Keratinocyte (primary cell): ENCODE data around the gene NPIPB8. TPM values are rescaled to one million over a fixed set of nuclear protein-coding genes. Genes with fewer than 3 reads are reported as not detected.
A peak's percentile ranks its signal among the peaks of the same experiment; 100 is the strongest.
"Not testable (repeated sequence)": the region's sequence is repeated elsewhere in the genome, so short reads cannot be mapped to it uniquely, and the experiment has no call there.

ENCODE experiments used
- DNase-seq: peaks from one replicate; pipeline ENCODE4 v3.0.0-alpha.2; 2011; ENCODE audit warnings: low read depth, missing footprints, low spot score
- FAIRE-seq: peaks from 2 replicates; lab custom pipeline; 2011; peaks lifted over from hg19 to GRCh38; lab: Jason Lieb, UNC
- H2AFZ ChIP-seq: 2 replicates; pipeline ENCODE4 v1.6.0; 2012; ENCODE audit warnings: low read length, control low read depth, inconsistent platforms; ENCODE audit not compliant: control insufficient read depth
- H3K27ac ChIP-seq: 2 replicates; pipeline ENCODE4 v1.5.1; 2011; ENCODE audit warnings: low read length; ENCODE audit not compliant: control insufficient read depth, insufficient read depth
- H3K27me3 ChIP-seq: 3 replicates; pipeline ENCODE4 v1.6.0; 2011; ENCODE audit warnings: low read length; ENCODE audit not compliant: control insufficient read depth, insufficient read depth; ENCODE audit errors: extremely low read depth
- H3K36me3 ChIP-seq, 2 experiments: 2 replicates in 1 of 2; 3 replicates in 1 of 2; pipeline ENCODE4 v1.5.1; 2011; ENCODE audit warnings: low read length in 2 of 2, mild to moderate bottlenecking in 1 of 2; ENCODE audit not compliant: control insufficient read depth in 2 of 2, insufficient read depth in 2 of 2; ENCODE audit errors: extremely low read depth in 1 of 2
- H3K4me1 ChIP-seq: 3 replicates; pipeline ENCODE4 v1.5.1; 2011; ENCODE audit warnings: low read length; ENCODE audit not compliant: control insufficient read depth, insufficient read depth; ENCODE audit errors: extremely low read depth
- H3K4me2 ChIP-seq: 3 replicates; pipeline ENCODE4 v1.6.0; 2011; ENCODE audit warnings: low read depth, low read length; ENCODE audit not compliant: control insufficient read depth, insufficient read depth; ENCODE audit errors: extremely low read depth
- H3K4me3 ChIP-seq, 3 experiments: fragments of 200-600 bp in 1 of 3; sonication (generic) in 1 of 3; 2 replicates in 2 of 3; 3 replicates in 1 of 3; pipeline ENCODE4 v1.5.1; 2011 to 2016; ENCODE audit warnings: low read length in 3 of 3, mild to moderate bottlenecking in 3 of 3, control low read depth in 2 of 3, inconsistent platforms in 1 of 3, low read depth in 1 of 3, mixed read lengths in 1 of 3, mixed run types in 1 of 3, moderate library complexity in 1 of 3; ENCODE audit not compliant: control insufficient read depth in 2 of 3, insufficient read depth in 2 of 3; ENCODE audit errors: extremely low read depth in 1 of 3
- H3K79me2 ChIP-seq: 2 replicates; pipeline ENCODE4 v1.6.0; 2012; ENCODE audit warnings: low read length; ENCODE audit not compliant: control insufficient read depth, insufficient read depth
- H3K9ac ChIP-seq: 3 replicates; pipeline ENCODE4 v1.6.0; 2011; ENCODE audit warnings: low read length; ENCODE audit not compliant: control insufficient read depth, insufficient read depth; ENCODE audit errors: extremely low read depth
- H3K9me1 ChIP-seq: 3 replicates; pipeline ENCODE4 v1.6.0; 2011; ENCODE audit warnings: low read length; ENCODE audit not compliant: control insufficient read depth, insufficient read depth; ENCODE audit errors: extremely low read depth
- H3K9me3 ChIP-seq: 2 replicates; pipeline ENCODE4 v1.5.1; 2012; ENCODE audit warnings: low read depth, low read length; ENCODE audit not compliant: control insufficient read depth
- H4K20me1 ChIP-seq: 3 replicates; pipeline ENCODE4 v1.6.0; 2011; ENCODE audit warnings: low read length; ENCODE audit not compliant: control insufficient read depth, insufficient read depth; ENCODE audit errors: extremely low read depth
- EZH2 ChIP-seq: IDR thresholded peaks from one replicate; pipeline ENCODE4 v1.6.1; 2012; ENCODE audit warnings: inconsistent platforms, mild to moderate bottlenecking, low read length, moderate library complexity
- dilution Hi-C: fragments of 300-500 bp; cut with MboI; formaldehyde crosslinking; loops from one replicate; pipeline ENCODE4 v1.7.0; 2020; ENCODE audit warnings: low sequenced_read_pairs; ENCODE audit not compliant: extremely low pct_ligation_motif_present
- polyA plus RNA-seq, 5 experiments: library from polyadenylated mRNA; depleted of rRNA in 3 of 5; stranded (reverse) in 3 of 5; stranded (forward) in 1 of 5; unstranded in 1 of 5; fragments of >200 nt; gene quantifications; 1 replicate in 1 of 5; 2 replicates in 3 of 5; 3 replicates in 1 of 5; pipeline versions ENCODE4 v1.2.1 to v1.2.3, GENCODE V29; 2011 to 2012; ENCODE audit warnings: missing spikeins in 2 of 5, low read depth in 1 of 5, low replicate concordance in 1 of 5
- TF ChIP-seq, protein P1 (sequence below), 3 experiments: IDR thresholded peaks in 1 of 3; conservative IDR thresholded peaks in 1 of 3; optimal IDR thresholded peaks in 1 of 3; 2 replicates in 2 of 3; 3 replicates in 1 of 3; pipeline versions ENCODE3 to v1.5.1; 2011; ENCODE audit warnings: low read length in 3 of 3, mild to moderate bottlenecking in 3 of 3, moderate library complexity in 2 of 3, control low read depth in 1 of 3, inconsistent platforms in 1 of 3; ENCODE audit not compliant: insufficient read depth in 2 of 3; ENCODE audit errors: extremely low read depth in 1 of 3

Gene NPIPB8
- polyA plus RNA-seq, 1 donor (not counting 4 experiments of a cell fraction or from before 2014, with no cell fraction given), result 0.41 TPM

GRCh38 chr16:28596840-28597691, 40.8 kb upstream of the NPIPB8 start, which contains the start of gene SULT1A2:
SULT1A2 (minus strand) TSS chr16:28597050; CDS start chr16:28595930, 1,120 bp downstream.
- dilution Hi-C loops, result no loop called here
- peak; percentile 11 for DNase-seq
- Histone ChIP-seq H3K9ac (no peak within 1 kb of the TSS), H3K27ac (no peak within 1 kb of the TSS), H3K27me3 (no peaks in the 10 kb centered on the region), H3K9me3 (no peaks in the 10 kb centered on the region), H3K4me2 (no peak within 1 kb of the TSS), H3K79me2 (no peaks in the 10 kb centered on the region), H3K36me3 (no peaks in the 10 kb centered on the region), H3K4me3 (no peak within 1 kb of the TSS), H2AFZ (no peak within 1 kb of the TSS), H4K20me1 (no peaks in the 10 kb centered on the region), H3K4me1 (no peaks in the 10 kb centered on the region), H3K9me1 (no peaks in the 10 kb centered on the region)
- FAIRE-seq, result no peak
- TF ChIP-seq, protein P1, sequence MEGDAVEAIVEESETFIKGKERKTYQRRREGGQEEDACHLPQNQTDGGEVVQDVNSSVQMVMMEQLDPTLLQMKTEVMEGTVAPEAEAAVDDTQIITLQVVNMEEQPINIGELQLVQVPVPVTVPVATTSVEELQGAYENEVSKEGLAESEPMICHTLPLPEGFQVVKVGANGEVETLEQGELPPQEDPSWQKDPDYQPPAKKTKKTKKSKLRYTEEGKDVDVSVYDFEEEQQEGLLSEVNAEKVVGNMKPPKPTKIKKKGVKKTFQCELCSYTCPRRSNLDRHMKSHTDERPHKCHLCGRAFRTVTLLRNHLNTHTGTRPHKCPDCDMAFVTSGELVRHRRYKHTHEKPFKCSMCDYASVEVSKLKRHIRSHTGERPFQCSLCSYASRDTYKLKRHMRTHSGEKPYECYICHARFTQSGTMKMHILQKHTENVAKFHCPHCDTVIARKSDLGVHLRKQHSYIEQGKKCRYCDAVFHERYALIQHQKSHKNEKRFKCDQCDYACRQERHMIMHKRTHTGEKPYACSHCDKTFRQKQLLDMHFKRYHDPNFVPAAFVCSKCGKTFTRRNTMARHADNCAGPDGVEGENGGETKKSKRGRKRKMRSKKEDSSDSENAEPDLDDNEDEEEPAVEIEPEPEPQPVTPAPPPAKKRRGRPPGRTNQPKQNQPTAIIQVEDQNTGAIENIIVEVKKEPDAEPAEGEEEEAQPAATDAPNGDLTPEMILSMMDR (optimal IDR thresholded peaks at IDR 0.05 in 1 of 3, IDR thresholded peaks at IDR 0.05 in 1 of 3, conservative IDR thresholded peaks at IDR 0.05 in 1 of 3; ENCODE audit: extremely low read depth in 1 of 3, insufficient read depth in 2 of 3, low read length in 3 of 3), result no peak
- no peak for TF ChIP-seq EZH2

DNA sequence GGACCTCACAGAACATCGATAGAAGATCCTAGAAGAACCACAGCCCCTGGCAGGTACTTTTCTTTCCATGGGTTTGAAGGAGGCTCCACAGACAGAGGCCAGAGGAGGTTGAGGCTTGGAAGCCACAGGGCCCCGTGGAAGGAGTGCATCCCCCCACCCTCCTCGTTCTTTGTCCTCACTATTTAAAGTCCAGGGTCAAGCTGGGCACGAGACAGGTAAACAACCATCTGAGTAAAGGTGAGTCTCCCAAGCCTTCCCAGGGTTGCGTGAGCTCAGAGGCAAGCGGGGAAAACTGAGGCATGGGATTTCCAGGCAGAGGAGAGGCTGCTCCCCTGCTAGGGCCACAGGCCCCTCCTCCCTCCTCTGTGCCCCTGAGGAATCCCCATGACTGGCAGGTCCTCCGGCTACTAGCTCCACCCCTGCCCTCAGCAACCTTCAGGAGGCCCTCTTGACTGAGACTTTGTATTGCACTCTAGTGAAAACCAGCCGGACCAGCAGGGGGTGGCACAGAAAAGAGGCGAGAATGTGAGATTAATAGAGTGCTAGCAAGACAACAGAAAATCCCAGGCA, 40.1 kb upstream of the NPIPB8 start:
- no peak overlapping the region for H3K4me3 ChIP-seq
- no peaks in the 10 kb centered on the region for H3K36me3 ChIP-seq
- no peak overlapping the region for H3K27ac ChIP-seq
- H2AFZ ChIP-seq, result no peak overlapping the region
- no peak overlapping the region for H3K9ac ChIP-seq
- dilution Hi-C loops, result no loop called here
- H3K9me3 ChIP-seq, result no peaks in the 10 kb centered on the region
- FAIRE-seq, result no peak
- no peak for DNase-seq
- H3K4me1 ChIP-seq, result no peaks in the 10 kb centered on the region
- no peaks in the 10 kb centered on the region for H4K20me1 ChIP-seq
- H3K27me3 ChIP-seq, result no peaks in the 10 kb centered on the region
- H3K79me2 ChIP-seq, result no peaks in the 10 kb centered on the region
- no peak overlapping the region for H3K4me2 ChIP-seq
- H3K9me1 ChIP-seq, result no peaks in the 10 kb centered on the region
- TF ChIP-seq, protein P1 (optimal IDR thresholded peaks at IDR 0.05 in 1 of 3, IDR thresholded peaks at IDR 0.05 in 1 of 3, conservative IDR thresholded peaks at IDR 0.05 in 1 of 3; ENCODE audit: extremely low read depth in 1 of 3, insufficient read depth in 2 of 3, low read length in 3 of 3), result no peak
- TF ChIP-seq EZH2, result no peak

DNA sequence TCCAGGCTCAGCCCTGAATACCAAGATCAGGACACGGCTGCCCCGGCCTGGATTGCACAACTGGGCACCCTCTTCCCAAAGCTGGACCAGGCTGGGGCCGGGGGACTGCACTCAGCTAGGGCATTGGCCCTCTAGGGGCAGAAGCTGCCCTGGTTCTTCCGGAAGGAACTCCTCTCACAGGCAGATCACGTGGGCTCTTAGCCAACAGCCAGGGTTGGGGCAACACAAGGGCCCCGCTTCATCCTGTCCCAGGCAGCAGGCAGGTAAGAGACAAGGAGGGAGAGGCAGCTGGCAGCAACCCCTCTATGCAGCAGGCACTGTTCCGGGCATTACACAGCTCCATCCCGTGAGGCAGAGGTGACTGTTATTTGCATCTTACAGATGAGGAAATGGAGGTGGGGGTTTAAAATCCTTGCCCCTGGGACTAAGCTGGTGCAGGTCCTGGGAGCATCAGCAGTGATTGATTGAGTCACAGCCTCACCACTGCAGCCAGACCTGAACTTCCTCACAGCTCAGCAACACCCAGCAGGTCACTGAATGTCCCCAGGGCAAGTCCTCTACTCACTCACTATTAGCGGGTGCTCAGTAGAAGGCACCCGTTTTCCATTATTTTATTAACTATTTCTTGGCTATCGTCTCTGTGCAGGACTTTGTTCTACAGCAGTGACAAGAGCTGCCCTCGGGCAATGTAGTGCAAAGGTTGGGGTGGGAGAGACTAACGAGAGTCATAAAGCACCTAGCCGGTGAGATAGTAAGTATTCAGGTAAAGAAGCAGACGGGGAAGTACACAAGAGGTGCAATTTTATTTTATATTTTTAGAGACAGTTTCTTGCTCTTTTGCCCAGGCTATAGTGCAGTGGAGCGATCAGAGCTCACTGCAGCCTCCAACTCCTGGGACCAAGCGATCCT, 38.2 kb upstream of the NPIPB8 start:
- H3K9ac ChIP-seq, H3K79me2 ChIP-seq, H3K9me3 ChIP-seq, H3K27ac ChIP-seq, H3K36me3 ChIP-seq, H3K9me1 ChIP-seq, H3K27me3 ChIP-seq, H4K20me1 ChIP-seq, H2AFZ ChIP-seq, H3K4me1 ChIP-seq, H3K4me3 ChIP-seq, DNase-seq, dilution Hi-C loops, H3K4me2 ChIP-seq: not testable (repeated sequence)
- peak; percentile 9 for FAIRE-seq
